ENCODE data around the gene ID3. TPM values are rescaled to one million over a fixed set of nuclear protein-coding genes. Genes with fewer than 3 reads are reported as not detected.

ID3 gene
- polyA plus RNA-seq, 1 donor from 2014 or later, result 8.0 TPM

DNA sequence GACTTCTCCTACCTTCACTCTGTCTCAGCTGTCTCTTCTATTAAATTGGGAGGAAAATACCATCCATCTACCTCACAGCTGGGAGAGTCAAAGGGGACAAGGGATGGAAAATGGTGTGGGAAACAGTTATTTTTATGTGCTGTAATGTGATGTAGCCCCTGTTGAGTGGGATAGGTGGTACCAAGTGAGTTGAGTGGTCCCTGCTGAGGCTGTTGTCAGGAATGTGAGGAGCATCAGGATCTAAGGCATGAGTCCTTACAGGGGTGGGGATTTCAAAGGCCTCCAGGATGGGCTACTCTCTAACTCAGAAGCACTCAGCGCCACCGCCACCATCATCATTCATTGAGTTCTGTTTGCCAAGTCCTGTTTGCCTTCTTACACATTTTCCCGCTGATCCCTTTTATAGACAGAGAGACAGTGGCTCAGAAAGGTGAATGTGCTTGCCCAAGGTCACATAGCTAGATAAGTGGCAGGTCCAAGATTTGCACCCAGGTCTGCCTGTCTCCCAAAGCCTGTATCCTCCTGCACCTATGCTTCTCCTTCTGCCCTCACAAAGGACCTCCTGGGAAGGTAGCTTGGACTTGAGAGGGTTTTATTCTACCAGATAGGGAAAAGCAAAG is 4.6 kb upstream of the ID3 start:
- no peaks in the 10 kb centered on the region for H3K79me2 ChIP-seq (replicated peaks; ENCODE audit: insufficient read depth, low read length)

GRCh38 chr1:23563003-23563402 is 3.7 kb upstream of the ID3 start:
- H3K27me3 ChIP-seq (ENCODE audit: insufficient read depth, low read depth, low read length), result peaks cover 32% of the 10 kb centered on the region
- no peak overlapping the region for H3K4me2 ChIP-seq (ENCODE audit: low read length)
- no peaks in the 10 kb centered on the region for H4K20me1 ChIP-seq (ENCODE audit: insufficient read depth)
- no peaks in the 10 kb centered on the region for H3K9me3 ChIP-seq (ENCODE audit: low read length)
- no peak overlapping the region for H3K4me3 ChIP-seq (ENCODE audit: low read length)
- H3F3A ChIP-seq (ENCODE audit: insufficient read depth, low read length, poor library complexity, severe bottlenecking), result no peaks in the 10 kb centered on the region
- H2AFZ ChIP-seq (ENCODE audit: low read depth, low read length), result no peak overlapping the region
- no peak for TF ChIP-seq TAF1 (IDR thresholded peaks at IDR 0.05; ENCODE audit: low read depth)
- TF ChIP-seq EP300 (conservative IDR thresholded peaks at IDR 0.05; ENCODE audit: poor library complexity, severe bottlenecking), result no peak
- no peak for TF ChIP-seq POLR2AphosphoS5 (IDR thresholded peaks at IDR 0.05)
- no peak for TF ChIP-seq RAD21 (conservative IDR thresholded peaks at IDR 0.05)
- no peak for TF ChIP-seq EZH2 (IDR thresholded peaks at IDR 0.05; ENCODE audit: borderline replicate concordance, insufficient read depth, low read length, poor library complexity, severe bottlenecking)
- TF ChIP-seq SMC3 (conservative IDR thresholded peaks at IDR 0.05; ENCODE audit: poor library complexity), result no peak
- TF ChIP-seq CTCF (IDR thresholded peaks at IDR 0.05; ENCODE audit: poor library complexity, severe bottlenecking), result no peak
- TF ChIP-seq, protein P1, sequence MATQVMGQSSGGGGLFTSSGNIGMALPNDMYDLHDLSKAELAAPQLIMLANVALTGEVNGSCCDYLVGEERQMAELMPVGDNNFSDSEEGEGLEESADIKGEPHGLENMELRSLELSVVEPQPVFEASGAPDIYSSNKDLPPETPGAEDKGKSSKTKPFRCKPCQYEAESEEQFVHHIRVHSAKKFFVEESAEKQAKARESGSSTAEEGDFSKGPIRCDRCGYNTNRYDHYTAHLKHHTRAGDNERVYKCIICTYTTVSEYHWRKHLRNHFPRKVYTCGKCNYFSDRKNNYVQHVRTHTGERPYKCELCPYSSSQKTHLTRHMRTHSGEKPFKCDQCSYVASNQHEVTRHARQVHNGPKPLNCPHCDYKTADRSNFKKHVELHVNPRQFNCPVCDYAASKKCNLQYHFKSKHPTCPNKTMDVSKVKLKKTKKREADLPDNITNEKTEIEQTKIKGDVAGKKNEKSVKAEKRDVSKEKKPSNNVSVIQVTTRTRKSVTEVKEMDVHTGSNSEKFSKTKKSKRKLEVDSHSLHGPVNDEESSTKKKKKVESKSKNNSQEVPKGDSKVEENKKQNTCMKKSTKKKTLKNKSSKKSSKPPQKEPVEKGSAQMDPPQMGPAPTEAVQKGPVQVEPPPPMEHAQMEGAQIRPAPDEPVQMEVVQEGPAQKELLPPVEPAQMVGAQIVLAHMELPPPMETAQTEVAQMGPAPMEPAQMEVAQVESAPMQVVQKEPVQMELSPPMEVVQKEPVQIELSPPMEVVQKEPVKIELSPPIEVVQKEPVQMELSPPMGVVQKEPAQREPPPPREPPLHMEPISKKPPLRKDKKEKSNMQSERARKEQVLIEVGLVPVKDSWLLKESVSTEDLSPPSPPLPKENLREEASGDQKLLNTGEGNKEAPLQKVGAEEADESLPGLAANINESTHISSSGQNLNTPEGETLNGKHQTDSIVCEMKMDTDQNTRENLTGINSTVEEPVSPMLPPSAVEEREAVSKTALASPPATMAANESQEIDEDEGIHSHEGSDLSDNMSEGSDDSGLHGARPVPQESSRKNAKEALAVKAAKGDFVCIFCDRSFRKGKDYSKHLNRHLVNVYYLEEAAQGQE (IDR thresholded peaks at IDR 0.05; ENCODE audit: borderline replicate concordance), result no peak
- no peak for TF ChIP-seq MXI1 (conservative IDR thresholded peaks at IDR 0.05; ENCODE audit: poor library complexity, severe bottlenecking)
- no peaks in the 10 kb centered on the region for H3K79me2 ChIP-seq (replicated peaks; ENCODE audit: insufficient read depth, low read length)
- no peak overlapping the region for H3K9ac ChIP-seq (ENCODE audit: low read length)
- H3K27ac ChIP-seq (ENCODE audit: low read length), result no peak overlapping the region
- no peaks in the 10 kb centered on the region for H3K9me2 ChIP-seq (ENCODE audit: insufficient read depth, low read length)
- no peaks in the 10 kb centered on the region for H3K36me3 ChIP-seq (ENCODE audit: insufficient read depth, low read length)

More for the DNA sequence above, 4.6 kb upstream of the ID3 start:
- Histone ChIP-seq H3F3A (ENCODE audit: insufficient read depth, low read length, poor library complexity, severe bottlenecking) (no peaks in the 10 kb centered on the region), H3K4me3 (ENCODE audit: low read length) (no peak overlapping the region), H3K27me3 (ENCODE audit: insufficient read depth, low read depth, low read length) (peaks cover 28% of the 10 kb centered on the region), H3K27ac (ENCODE audit: low read length) (no peak overlapping the region), H3K9me3 (ENCODE audit: low read length) (no peaks in the 10 kb centered on the region), H3K4me2 (ENCODE audit: low read length) (no peak overlapping the region), H3K9me2 (ENCODE audit: insufficient read depth, low read length) (no peaks in the 10 kb centered on the region), H4K20me1 (ENCODE audit: insufficient read depth) (no peaks in the 10 kb centered on the region), H2AFZ (ENCODE audit: low read depth, low read length) (no peak overlapping the region), H3K9ac (ENCODE audit: low read length) (no peak overlapping the region), H3K36me3 (ENCODE audit: insufficient read depth, low read length) (no peaks in the 10 kb centered on the region)
- TF ChIP-seq EZH2 (IDR thresholded peaks at IDR 0.05; ENCODE audit: borderline replicate concordance, insufficient read depth, low read length, poor library complexity, severe bottlenecking), result no peak
- TF ChIP-seq MXI1 (conservative IDR thresholded peaks at IDR 0.05; ENCODE audit: poor library complexity, severe bottlenecking), result no peak

Measured in neural cell (in vitro differentiated cells).